ENCODE data around the gene CD69. TPM values are rescaled to one million over a fixed set of nuclear protein-coding genes. Genes with fewer than 3 reads are reported as not detected.

CD69 gene
- polyA plus RNA-seq, 1 donor from 2014 or later, result 0.72 TPM

DNA sequence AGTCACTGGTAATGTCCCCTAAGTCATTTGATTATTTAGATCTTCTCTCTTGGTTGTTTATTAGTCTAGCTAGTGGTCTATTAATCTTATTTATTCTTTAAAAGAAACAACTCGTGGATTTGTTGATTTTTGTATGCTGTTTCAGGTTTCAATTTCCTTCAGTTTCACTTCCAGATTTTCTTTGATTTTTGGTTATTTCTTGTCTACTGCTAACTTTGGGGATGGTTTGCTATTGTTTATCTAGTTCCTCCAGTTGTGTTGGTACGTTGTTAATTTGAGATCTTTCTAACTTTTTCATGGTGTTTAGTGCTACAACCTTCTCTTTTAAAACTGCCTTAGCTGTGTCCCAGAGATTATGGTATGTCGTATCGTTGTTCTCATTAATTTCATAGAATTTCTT lies 18.5 kb upstream of the CD69 start:
- Histone ChIP-seq H3F3A (ENCODE audit: insufficient read depth, low read length, poor library complexity, severe bottlenecking) (no peaks in the 10 kb centered on the region), H3K27ac (ENCODE audit: low read length) (no peak overlapping the region), H3K9me2 (ENCODE audit: insufficient read depth, low read length) (no peaks in the 10 kb centered on the region), H3K4me3 (ENCODE audit: low read length) (no peak overlapping the region), H3K27me3 (ENCODE audit: insufficient read depth, low read depth, low read length) (no peaks in the 10 kb centered on the region), H4K20me1 (ENCODE audit: insufficient read depth) (no peaks in the 10 kb centered on the region), H3K9ac (ENCODE audit: low read length) (no peak overlapping the region), H3K36me3 (ENCODE audit: insufficient read depth, low read length) (no peaks in the 10 kb centered on the region), H3K9me3 (ENCODE audit: low read length) (no peaks in the 10 kb centered on the region), H3K4me2 (ENCODE audit: low read length) (no peak overlapping the region), H3K79me2 (replicated peaks; ENCODE audit: insufficient read depth, low read length) (no peaks in the 10 kb centered on the region), H2AFZ (ENCODE audit: low read depth, low read length) (no peak overlapping the region)
- TF ChIP-seq RAD21 (conservative IDR thresholded peaks at IDR 0.05), result no peak
- no peak for TF ChIP-seq MXI1 (conservative IDR thresholded peaks at IDR 0.05; ENCODE audit: poor library complexity, severe bottlenecking)
- no peak for TF ChIP-seq TAF1 (IDR thresholded peaks at IDR 0.05; ENCODE audit: low read depth)
- TF ChIP-seq, protein P1, sequence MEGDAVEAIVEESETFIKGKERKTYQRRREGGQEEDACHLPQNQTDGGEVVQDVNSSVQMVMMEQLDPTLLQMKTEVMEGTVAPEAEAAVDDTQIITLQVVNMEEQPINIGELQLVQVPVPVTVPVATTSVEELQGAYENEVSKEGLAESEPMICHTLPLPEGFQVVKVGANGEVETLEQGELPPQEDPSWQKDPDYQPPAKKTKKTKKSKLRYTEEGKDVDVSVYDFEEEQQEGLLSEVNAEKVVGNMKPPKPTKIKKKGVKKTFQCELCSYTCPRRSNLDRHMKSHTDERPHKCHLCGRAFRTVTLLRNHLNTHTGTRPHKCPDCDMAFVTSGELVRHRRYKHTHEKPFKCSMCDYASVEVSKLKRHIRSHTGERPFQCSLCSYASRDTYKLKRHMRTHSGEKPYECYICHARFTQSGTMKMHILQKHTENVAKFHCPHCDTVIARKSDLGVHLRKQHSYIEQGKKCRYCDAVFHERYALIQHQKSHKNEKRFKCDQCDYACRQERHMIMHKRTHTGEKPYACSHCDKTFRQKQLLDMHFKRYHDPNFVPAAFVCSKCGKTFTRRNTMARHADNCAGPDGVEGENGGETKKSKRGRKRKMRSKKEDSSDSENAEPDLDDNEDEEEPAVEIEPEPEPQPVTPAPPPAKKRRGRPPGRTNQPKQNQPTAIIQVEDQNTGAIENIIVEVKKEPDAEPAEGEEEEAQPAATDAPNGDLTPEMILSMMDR (IDR thresholded peaks at IDR 0.05; ENCODE audit: poor library complexity, severe bottlenecking), result no peak
- no peak for TF ChIP-seq POLR2AphosphoS5 (IDR thresholded peaks at IDR 0.05)
- TF ChIP-seq SMC3 (conservative IDR thresholded peaks at IDR 0.05; ENCODE audit: poor library complexity), result no peak
- no peak for TF ChIP-seq EZH2 (IDR thresholded peaks at IDR 0.05; ENCODE audit: borderline replicate concordance, insufficient read depth, low read length, poor library complexity, severe bottlenecking)
- TF ChIP-seq, protein P2, sequence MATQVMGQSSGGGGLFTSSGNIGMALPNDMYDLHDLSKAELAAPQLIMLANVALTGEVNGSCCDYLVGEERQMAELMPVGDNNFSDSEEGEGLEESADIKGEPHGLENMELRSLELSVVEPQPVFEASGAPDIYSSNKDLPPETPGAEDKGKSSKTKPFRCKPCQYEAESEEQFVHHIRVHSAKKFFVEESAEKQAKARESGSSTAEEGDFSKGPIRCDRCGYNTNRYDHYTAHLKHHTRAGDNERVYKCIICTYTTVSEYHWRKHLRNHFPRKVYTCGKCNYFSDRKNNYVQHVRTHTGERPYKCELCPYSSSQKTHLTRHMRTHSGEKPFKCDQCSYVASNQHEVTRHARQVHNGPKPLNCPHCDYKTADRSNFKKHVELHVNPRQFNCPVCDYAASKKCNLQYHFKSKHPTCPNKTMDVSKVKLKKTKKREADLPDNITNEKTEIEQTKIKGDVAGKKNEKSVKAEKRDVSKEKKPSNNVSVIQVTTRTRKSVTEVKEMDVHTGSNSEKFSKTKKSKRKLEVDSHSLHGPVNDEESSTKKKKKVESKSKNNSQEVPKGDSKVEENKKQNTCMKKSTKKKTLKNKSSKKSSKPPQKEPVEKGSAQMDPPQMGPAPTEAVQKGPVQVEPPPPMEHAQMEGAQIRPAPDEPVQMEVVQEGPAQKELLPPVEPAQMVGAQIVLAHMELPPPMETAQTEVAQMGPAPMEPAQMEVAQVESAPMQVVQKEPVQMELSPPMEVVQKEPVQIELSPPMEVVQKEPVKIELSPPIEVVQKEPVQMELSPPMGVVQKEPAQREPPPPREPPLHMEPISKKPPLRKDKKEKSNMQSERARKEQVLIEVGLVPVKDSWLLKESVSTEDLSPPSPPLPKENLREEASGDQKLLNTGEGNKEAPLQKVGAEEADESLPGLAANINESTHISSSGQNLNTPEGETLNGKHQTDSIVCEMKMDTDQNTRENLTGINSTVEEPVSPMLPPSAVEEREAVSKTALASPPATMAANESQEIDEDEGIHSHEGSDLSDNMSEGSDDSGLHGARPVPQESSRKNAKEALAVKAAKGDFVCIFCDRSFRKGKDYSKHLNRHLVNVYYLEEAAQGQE (IDR thresholded peaks at IDR 0.05; ENCODE audit: borderline replicate concordance), result no peak
- TF ChIP-seq EP300 (conservative IDR thresholded peaks at IDR 0.05; ENCODE audit: poor library complexity, severe bottlenecking), result no peak

DNA sequence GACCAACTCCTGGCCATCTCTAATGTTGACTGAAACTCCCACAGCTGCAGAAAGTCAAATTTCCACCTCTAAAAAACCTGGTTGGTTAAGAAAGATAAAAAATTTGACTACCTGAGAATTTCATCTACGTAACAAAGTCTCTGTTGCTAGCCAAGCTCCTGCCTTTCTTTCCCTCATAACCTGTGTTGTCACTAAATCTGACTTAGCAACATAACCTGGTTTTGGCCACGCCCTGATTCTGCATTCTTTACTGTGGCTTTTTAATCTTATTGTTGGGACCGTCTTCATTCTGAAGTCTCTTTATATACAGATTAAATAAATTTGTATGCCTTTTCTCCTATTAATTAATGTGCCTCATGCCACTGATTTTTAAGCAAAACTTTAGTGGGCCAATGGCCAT lies 16.1 kb upstream of the CD69 start:
- no peak overlapping the region for H2AFZ ChIP-seq (ENCODE audit: low read depth, low read length)
- no peaks in the 10 kb centered on the region for H4K20me1 ChIP-seq (ENCODE audit: insufficient read depth)
- H3K9me2 ChIP-seq (ENCODE audit: insufficient read depth, low read length), result no peaks in the 10 kb centered on the region
- H3K9me3 ChIP-seq (ENCODE audit: low read length), result no peaks in the 10 kb centered on the region
- no peaks in the 10 kb centered on the region for H3K36me3 ChIP-seq (ENCODE audit: insufficient read depth, low read length)
- H3K27ac ChIP-seq (ENCODE audit: low read length), result no peak overlapping the region
- no peaks in the 10 kb centered on the region for H3K27me3 ChIP-seq (ENCODE audit: insufficient read depth, low read depth, low read length)
- H3F3A ChIP-seq (ENCODE audit: insufficient read depth, low read length, poor library complexity, severe bottlenecking), result no peaks in the 10 kb centered on the region
- H3K4me3 ChIP-seq (ENCODE audit: low read length), result no peak overlapping the region
- no peak overlapping the region for H3K4me2 ChIP-seq (ENCODE audit: low read length)
- no peak overlapping the region for H3K9ac ChIP-seq (ENCODE audit: low read length)
- TF ChIP-seq EZH2 (IDR thresholded peaks at IDR 0.05; ENCODE audit: borderline replicate concordance, insufficient read depth, low read length, poor library complexity, severe bottlenecking) (no peak), EP300 (conservative IDR thresholded peaks at IDR 0.05; ENCODE audit: poor library complexity, severe bottlenecking) (no peak), RAD21 (conservative IDR thresholded peaks at IDR 0.05) (no peak), TAF1 (IDR thresholded peaks at IDR 0.05; ENCODE audit: low read depth) (no peak), SMC3 (conservative IDR thresholded peaks at IDR 0.05; ENCODE audit: poor library complexity) (no peak), POLR2AphosphoS5 (IDR thresholded peaks at IDR 0.05) (no peak), MXI1 (conservative IDR thresholded peaks at IDR 0.05; ENCODE audit: poor library complexity, severe bottlenecking) (no peak)
- TF ChIP-seq, protein P2 (IDR thresholded peaks at IDR 0.05; ENCODE audit: borderline replicate concordance), result no peak
- TF ChIP-seq, protein P1 (IDR thresholded peaks at IDR 0.05; ENCODE audit: poor library complexity, severe bottlenecking), result no peak
- no peaks in the 10 kb centered on the region for H3K79me2 ChIP-seq (replicated peaks; ENCODE audit: insufficient read depth, low read length)

All from neural cell (in vitro differentiated cells).